Muscle of leg (tissue), 11 donors: ENCODE data around the gene SERPINA3. TPM values are rescaled to one million over a fixed set of nuclear protein-coding genes. Genes with fewer than 3 reads are reported as not detected.

Source experiments
- DNase-seq: peaks from one replicate; pipeline ENCODE4 v3.0.0; 2013
- H3K27ac ChIP-seq: one replicate; pipeline ENCODE4 v1.5.1; 2013; ENCODE audit warnings: mild to moderate bottlenecking, low read length, control low read depth
- H3K27me3 ChIP-seq: one replicate; pipeline ENCODE4 v1.6.1; 2013; ENCODE audit warnings: low read length; ENCODE audit not compliant: control insufficient read depth, insufficient read depth
- H3K36me3 ChIP-seq: one replicate; pipeline ENCODE4 v1.6.1; 2013; ENCODE audit warnings: low read length; ENCODE audit not compliant: control insufficient read depth, insufficient read depth
- H3K4me1 ChIP-seq: one replicate; pipeline ENCODE4 v1.6.1; 2013; ENCODE audit warnings: low read length; ENCODE audit not compliant: control insufficient read depth, insufficient read depth
- H3K4me3 ChIP-seq: one replicate; pipeline ENCODE4 v1.5.1; 2013; ENCODE audit warnings: low read length, control low read depth
- H3K9me3 ChIP-seq: replicated peaks from 2 replicates; pipeline ENCODE4 v1.6.1; 2013; ENCODE audit warnings: low read depth, low read length; ENCODE audit not compliant: control insufficient read depth
- WGBS: methylation state at CpG from one replicate; pipeline ENCODE4 v1.1.5; 2013; ENCODE audit warnings: missing lambda C conversion rate; ENCODE audit not compliant: insufficient coverage; 5-methylcytosine and 5-hydroxymethylcytosine counted together
- polyA plus RNA-seq, 8 donors: library from polyadenylated mRNA; unstranded; fragments of 120-200 nt; gene quantifications; one replicate each; pipeline versions ENCODE4 v1.2.1 to v1.2.3, GENCODE V29; 2013; ENCODE audit warnings: inconsistent platforms in 1 of 8, low replicate concordance in 1 of 8; ENCODE audit not compliant: insufficient read length in 8 of 8, insufficient read depth in 1 of 8
- total RNA-seq: library from RNA; stranded (reverse); fragments of 120-200 nt; gene quantifications from one replicate; pipeline ENCODE4 v1.2.4, GENCODE V29; 2013

The SERPINA3 gene
- total and polyA plus RNA-seq, 9 donors = 0.09 to 0.32 (median 0.18) TPM; not detected in 4

DNA sequence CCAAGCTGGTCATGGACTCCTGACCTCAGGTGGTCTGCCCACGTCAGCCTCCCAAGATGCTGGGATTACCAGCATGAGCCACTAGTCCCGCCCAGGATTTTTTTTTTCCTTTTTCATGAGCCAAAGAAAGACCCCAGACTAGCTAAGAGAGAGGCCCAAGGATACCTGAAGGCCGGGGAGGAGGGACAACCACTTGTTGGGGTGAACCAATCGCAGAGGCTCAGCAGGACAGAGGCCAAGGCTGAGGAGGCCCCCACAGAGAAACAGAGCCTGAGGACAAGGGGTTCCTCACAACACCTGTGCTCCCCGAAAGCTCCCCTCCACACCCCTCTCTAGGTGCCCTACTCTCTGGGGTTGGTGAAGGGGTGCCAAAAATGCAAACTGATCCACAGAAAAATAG lies 1.0 kb upstream of the SERPINA3 start:
- Histone ChIP-seq H3K27ac (no peak overlapping the region), H3K36me3 (no peaks in the 10 kb centered on the region), H3K9me3 (no peaks in the 10 kb centered on the region), H3K4me3 (no peak overlapping the region), H3K27me3 (no peaks in the 10 kb centered on the region), H3K4me1 (peaks cover 9% of the 10 kb centered on the region)
- 75% methylated on average over 3 of the region's 5 CpGs for WGBS
- no peak for DNase-seq

DNA sequence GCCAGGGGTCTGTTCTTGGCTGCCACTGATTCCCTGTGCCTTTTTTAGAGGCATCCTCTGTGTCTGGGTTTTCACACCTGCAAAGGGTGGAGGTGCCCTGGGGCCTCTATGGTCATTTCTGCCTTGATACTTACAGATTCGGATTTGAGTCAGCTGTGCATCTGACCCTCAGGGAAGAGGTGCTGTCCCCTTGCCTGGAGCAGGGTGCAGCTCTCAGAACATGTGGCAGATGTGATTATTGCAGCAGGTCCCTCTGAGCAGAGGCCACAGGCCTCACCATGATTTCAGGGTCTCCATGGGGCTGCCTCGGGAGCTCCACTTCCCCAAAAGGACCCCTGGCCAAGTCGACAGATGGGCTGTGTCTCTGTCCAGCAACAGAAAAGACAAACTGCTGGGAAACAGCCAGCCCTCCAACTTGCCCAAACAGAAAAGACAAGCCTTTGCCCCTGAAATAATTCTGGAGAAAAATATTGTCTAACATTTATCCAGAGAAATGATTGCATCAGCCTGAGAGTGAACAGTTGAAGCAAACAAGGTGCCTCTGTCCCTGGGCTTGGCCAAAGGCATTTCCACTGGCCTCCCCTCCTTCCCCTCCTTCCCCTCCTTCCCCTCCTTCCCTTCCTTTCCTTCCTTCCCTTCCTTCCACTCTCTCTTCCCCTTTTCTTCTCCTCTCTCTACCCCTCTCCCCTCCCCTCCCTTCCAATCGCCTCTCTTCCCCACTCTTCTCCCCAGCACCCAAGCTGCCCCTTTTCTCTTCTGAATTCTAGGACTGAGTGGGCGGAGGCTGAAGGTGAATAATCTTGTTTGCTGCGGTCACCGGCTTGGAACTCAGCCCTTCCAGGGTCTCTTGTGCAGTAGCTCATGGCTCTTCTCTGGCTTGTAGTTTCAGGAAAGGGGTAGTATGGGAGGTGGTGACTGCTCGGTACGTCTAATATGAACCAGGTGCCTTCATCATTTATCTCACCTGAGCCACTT lies 676 bp downstream of the SERPINA3 start:
- DNase-seq = peak; percentile 16
- peaks cover 4% of the 10 kb centered on the region for H3K4me1 ChIP-seq
- WGBS = 17% methylated on average over 4 of the region's 9 CpGs
- no peak overlapping the region for H3K27ac ChIP-seq
- H3K4me3 ChIP-seq = no peak overlapping the region
- no peaks in the 10 kb centered on the region for H3K27me3 ChIP-seq
- no peaks in the 10 kb centered on the region for H3K36me3 ChIP-seq
- peaks cover 7% of the 10 kb centered on the region for H3K9me3 ChIP-seq

DNA sequence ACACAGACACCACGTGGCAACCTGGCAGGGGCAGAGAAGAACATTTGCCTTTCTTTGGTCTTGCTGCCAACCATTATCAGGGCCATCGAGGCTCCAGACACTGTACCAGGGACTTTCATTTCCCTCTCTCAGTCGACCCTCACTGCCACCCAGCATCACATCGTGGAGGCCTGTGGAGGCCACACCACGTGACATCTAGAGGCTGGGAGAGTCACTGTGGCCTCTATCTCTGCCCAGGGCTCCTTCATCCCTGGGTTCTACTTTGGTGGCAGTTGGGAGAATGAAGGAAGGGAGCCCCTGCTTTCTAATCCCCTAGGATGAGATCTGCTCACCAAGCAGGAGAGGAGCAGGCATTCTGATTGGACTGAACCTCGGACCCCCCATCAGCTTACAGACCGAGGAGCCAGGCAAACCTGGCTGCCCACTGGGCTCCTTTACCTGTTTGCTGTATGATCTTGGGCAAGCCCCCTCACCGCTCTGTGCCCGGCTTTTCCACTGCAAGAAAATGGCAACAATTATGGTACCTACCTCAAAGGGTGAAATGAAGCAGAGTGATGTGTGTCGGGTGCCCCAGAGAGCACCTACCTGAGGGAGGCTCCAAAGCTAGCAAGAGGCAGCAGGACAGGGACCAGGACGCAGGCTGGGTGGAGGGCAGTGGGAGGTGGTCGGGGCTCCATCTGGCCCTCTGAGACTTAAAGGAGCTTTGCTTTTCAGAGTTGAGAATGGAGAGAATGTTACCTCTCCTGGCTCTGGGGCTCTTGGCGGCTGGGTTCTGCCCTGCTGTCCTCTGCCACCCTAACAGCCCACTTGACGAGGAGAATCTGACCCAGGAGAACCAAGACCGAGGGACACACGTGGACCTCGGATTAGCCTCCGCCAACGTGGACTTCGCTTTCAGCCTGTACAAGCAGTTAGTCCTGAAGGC lies 1.8 kb downstream of the SERPINA3 start:
- WGBS = 89% methylated on average over 14 of the region's 20 CpGs
- H3K36me3 ChIP-seq = no peaks in the 10 kb centered on the region
- no peak for DNase-seq
- peaks cover 4% of the 10 kb centered on the region for H3K4me1 ChIP-seq
- H3K4me3 ChIP-seq = no peak overlapping the region
- H3K27me3 ChIP-seq = no peaks in the 10 kb centered on the region
- H3K27ac ChIP-seq = no peak overlapping the region
- H3K9me3 ChIP-seq = peaks cover 18% of the 10 kb centered on the region

DNA sequence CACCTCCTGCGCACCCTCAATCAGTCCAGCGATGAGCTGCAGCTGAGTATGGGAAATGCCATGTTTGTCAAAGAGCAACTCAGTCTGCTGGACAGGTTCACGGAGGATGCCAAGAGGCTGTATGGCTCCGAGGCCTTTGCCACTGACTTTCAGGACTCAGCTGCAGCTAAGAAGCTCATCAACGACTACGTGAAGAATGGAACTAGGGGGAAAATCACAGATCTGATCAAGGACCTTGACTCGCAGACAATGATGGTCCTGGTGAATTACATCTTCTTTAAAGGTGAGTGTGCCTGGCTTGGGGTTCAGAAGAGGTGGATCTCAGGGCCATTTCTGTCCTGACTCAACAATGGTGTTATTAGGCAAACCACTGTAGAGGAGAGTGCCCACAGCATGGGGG lies 2.6 kb downstream of the SERPINA3 start:
- peaks cover 4% of the 10 kb centered on the region for H3K4me1 ChIP-seq
- H3K36me3 ChIP-seq = no peaks in the 10 kb centered on the region
- H3K27ac ChIP-seq = no peak overlapping the region
- DNase-seq = no peak
- no peaks in the 10 kb centered on the region for H3K27me3 ChIP-seq
- H3K4me3 ChIP-seq = no peak overlapping the region
- H3K9me3 ChIP-seq = peaks cover 18% of the 10 kb centered on the region
- WGBS = 92% methylated on average over 6 of the region's 7 CpGs

DNA sequence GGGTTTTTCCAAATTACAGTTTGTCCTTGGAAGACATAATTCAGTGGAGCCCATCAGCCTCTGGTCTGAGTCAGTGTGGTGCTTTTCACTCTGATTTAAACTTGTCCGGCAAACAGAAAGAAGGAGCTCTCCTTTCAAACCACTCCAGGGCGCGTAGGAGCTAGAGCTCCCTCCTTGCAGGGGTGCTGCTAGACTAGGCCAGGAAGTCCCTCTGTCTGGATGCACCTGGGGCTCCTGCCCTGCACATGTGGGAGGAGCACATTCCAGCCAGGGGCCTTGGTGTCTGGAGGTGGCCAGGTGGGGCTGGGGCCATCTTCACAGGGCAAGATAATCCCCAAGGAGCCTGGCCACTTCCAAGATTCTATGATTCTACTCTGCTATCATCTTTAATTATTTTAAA lies 3.1 kb downstream of the SERPINA3 start:
- no peaks in the 10 kb centered on the region for H3K36me3 ChIP-seq
- DNase-seq = no peak
- H3K9me3 ChIP-seq = peaks cover 18% of the 10 kb centered on the region
- H3K4me3 ChIP-seq = no peak overlapping the region
- H3K27me3 ChIP-seq = no peaks in the 10 kb centered on the region
- no peak overlapping the region for H3K27ac ChIP-seq
- no CpG with 5 or more reads among the region's 3 CpGs for WGBS
- peaks cover 4% of the 10 kb centered on the region for H3K4me1 ChIP-seq

DNA sequence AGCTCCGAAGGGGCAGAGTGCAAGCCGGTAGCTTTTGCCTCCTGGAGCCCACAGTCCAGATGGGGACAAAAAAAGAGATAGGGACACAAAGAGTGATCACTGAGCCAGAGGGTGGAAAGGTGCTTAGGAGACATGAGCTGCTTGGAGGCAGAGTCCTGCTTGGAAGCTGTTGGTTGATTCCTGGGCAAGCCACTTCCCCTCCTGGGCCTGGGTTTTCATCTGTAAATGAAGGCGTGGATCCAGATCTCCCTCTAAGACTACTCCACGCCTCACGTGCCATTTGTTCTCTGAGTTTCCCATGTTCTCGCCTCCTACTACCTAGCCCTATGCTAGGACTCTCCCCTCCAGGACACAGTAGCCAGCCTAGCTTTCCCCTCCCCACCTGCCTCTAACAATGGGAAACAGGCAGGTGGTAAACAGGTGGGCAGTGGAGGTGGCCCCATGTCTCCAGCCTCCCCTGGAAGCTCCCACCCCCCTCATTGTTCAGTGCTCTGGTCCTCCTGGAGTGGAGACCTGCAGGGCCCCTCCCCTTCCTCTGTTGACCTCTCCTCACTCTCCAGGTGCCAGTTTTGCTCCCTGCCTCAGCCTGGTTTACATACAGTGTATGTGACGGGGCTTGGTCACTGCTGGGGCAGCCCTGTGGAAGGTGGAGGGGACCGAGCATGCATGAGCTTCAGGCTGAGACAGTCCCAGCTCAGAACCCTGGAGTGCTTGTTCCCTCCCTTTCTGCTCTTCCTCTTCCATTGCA lies 3.8 kb downstream of the SERPINA3 start:
- Histone ChIP-seq H3K4me1 (peaks cover 4% of the 10 kb centered on the region), H3K27me3 (no peaks in the 10 kb centered on the region), H3K9me3 (peaks cover 18% of the 10 kb centered on the region), H3K4me3 (no peak overlapping the region), H3K27ac (no peak overlapping the region), H3K36me3 (no peaks in the 10 kb centered on the region)
- no peak for DNase-seq
- 84% methylated on average over 4 of the region's 8 CpGs for WGBS

DNA sequence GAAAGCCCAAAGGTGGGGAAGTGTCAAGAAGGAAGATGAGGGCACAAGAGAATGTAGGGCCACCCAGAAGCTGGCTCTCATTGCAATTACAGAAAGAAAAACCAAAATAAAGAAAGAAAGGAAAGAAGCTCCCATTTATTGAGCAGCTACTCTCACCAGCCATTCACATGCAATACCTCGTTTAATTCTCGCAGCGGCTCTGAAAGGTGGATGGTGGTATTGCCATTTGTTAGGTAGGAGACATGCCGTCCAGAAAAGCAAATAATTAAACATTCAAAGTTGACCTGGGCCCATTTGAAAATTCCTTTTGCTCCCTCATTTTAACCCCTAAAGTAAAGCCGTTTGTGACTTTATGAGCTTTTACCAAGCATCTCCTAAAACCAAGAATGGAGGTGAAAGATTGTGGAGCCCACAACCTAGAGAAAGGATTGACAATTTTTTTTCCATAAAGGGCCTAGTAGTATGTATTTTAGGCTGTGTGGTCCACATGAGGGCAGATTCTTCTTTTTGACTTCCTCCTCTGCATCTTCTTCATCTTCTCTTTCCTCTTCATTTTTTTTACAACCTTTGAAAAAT lies 5.3 kb downstream of the SERPINA3 start:
- H3K27me3 ChIP-seq = no peaks in the 10 kb centered on the region

DNA sequence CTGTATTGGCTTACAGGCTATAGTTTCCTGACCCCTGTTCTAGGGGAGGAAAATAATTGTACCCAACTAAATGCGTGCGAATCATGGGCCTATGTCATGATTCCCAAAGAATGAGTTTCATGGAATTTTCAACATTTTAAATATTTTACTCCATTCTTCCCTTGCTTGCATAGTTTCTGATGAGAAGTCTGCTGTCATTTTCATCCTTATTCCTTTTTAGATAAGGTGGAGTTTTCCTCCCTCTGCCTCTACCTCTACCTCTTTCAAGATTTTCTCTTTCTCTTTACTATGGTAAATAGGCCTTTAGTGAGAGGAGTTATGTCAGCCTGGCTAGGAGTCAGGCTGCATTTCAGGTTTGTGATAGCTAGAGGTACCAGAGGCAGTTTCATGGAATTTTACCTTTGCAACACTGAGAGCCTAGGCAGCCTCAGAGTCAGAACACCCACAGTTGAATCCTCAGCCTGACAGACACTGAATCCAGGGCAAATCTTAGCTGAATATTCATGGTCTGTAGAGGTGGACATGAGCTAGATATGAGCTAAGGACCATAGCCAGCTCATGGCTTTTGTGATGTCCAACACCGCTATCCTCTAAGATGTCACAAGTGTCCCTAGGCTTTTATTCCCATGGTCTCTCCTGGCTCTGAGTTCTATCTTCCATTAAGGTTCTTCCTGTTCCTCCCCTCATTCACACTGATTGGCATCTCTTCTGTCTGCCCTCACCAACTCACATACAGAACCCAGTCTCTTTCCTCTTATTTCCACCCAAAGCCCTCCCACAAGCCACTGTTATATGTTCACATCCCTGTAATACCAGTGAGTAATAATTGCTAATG lies 6.0 kb downstream of the SERPINA3 start:
- H3K27ac ChIP-seq = no peak overlapping the region
- H3K9me3 ChIP-seq = peaks cover 18% of the 10 kb centered on the region
- DNase-seq = no peak
- H3K4me3 ChIP-seq = no peak overlapping the region
- peaks cover 4% of the 10 kb centered on the region for H3K27me3 ChIP-seq
- 100% methylated on average over 1 of the region's 3 CpGs for WGBS
- H3K4me1 ChIP-seq = no peaks in the 10 kb centered on the region
- H3K36me3 ChIP-seq = no peaks in the 10 kb centered on the region

More for the DNA sequence above, 5.3 kb downstream of the SERPINA3 start:
- WGBS = no CpG with 5 or more reads among the region's 5 CpGs
- no peak for DNase-seq
- peaks cover 18% of the 10 kb centered on the region for H3K9me3 ChIP-seq
- no peaks in the 10 kb centered on the region for H3K36me3 ChIP-seq
- H3K27ac ChIP-seq = no peak overlapping the region
- peaks cover 1% of the 10 kb centered on the region for H3K4me1 ChIP-seq
- no peak overlapping the region for H3K4me3 ChIP-seq

DNA sequence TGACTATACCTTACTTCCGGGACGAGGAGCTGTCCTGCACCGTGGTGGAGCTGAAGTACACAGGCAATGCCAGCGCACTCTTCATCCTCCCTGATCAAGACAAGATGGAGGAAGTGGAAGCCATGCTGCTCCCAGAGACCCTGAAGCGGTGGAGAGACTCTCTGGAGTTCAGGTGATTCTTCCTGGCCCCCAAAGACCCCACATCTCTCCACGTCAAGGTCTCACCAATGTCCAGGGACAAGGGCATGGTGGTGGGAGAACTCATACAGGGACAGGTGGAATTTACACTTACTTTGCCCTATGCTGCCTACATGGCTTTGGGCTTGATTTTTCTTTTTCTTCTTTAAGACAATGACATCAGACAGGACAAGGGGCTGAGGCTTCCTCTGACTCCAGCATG lies 7.1 kb downstream of the SERPINA3 start:
- no peak for DNase-seq
- H3K4me1 ChIP-seq = no peaks in the 10 kb centered on the region
- H3K4me3 ChIP-seq = no peak overlapping the region
- H3K9me3 ChIP-seq = peaks cover 18% of the 10 kb centered on the region
- 80% methylated on average over 1 of the region's 6 CpGs for WGBS
- no peaks in the 10 kb centered on the region for H3K36me3 ChIP-seq
- H3K27ac ChIP-seq = no peak overlapping the region
- H3K27me3 ChIP-seq = peaks cover 15% of the 10 kb centered on the region
